GM21528 (cell line): ENCODE results near the gene DSCAM.

ENCODE experiments used
- ATAC-seq: cut with Tn5 transposase; IDR thresholded peaks from one replicate; pipeline ENCODE4 v1.9.1; 2021; ENCODE audit warnings: mild to moderate bottlenecking, moderate library complexity; ENCODE audit not compliant: unreplicated experiment, low FRiP score

The DSCAM gene

DNA sequence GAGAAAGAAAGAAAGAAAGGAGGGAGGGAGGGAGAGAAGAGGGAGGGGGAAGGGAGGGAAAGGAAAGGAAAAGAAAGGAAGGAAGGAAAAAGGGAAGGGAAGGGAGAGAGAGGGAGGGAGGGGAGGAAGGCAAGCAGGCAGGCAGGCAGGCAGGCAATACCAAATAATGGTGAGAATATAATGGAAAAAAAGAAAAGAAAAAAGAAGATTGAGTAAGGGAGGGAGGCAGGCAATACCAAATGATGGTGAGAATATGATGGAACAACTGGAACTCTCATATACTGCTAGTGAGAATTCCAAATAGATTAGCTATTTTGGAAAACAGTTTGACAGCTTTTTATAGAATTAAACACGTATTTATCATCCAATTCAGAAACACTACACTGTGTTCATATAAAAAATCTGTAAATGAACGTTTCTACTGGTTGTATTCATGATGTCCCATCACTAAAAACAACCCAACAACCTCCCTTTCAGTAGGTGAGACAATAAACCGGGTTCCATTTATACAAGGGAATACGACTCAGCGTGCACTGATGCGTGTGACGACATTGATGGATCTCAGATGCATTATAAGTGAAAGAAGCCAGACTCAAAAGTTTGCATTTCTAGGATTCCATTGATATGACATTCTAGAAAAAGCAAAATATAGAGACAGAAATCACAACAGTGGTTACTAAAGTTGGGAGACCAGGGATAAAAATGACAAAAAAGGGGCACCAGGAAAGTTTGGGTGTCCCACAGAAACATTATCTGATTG, 226.4 kb downstream of the DSCAM start:
- no peak for ATAC-seq

- ATAC-seq, result no peak
Observed at GRCh38 chr21:40618191-40618973, 228.6 kb downstream of the DSCAM start.

- ATAC-seq, result no peak
Observed at GRCh38 chr21:40616377-40616704, 230.6 kb downstream of the DSCAM start.

- ATAC-seq, result no peak
Observed at GRCh38 chr21:40615505-40616376, 231.2 kb downstream of the DSCAM start.

DNA sequence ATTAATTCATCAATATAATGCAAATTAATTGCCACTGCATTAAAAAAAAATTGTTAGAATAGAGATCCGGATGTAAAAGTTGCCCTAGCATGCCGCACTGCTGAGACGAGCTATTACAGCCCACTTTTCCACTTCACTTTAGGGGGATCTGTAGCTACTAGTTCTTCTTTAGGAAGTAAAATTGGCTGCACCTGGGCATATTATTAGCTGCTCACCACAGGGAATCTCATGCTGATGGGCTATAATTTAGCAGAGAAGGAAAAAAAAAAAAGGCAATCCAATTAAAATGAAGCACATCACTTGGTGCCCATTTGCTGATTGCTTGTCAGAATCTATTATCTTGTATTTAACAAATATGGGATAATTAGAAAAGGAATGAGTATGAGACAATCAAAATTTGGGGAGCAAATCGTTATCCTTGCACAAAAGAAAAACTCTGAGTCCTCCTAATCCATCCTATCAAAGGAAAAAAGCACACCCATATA, 233.4 kb downstream of the DSCAM start:
- ATAC-seq, result no peak

DNA sequence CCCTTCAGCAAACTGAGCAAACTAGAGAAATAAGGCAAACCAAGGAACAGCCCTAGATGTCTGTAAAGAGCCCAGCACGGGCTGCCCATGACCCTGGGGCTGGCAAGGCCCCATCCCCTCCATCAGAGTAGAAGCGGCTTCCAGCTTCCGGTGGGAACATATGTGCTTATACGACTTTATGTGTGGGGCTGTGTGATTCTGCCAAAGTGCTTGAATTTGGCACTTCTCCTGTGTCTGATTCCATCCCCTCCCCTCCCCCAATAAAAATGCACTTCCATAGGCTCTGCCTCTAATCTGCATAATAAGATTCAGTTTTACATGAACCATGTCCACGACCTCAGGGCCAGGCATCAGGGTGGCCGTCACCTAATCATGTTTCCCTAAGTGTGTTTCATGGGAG, 236.6 kb downstream of the DSCAM start:
- no peak for ATAC-seq

DNA sequence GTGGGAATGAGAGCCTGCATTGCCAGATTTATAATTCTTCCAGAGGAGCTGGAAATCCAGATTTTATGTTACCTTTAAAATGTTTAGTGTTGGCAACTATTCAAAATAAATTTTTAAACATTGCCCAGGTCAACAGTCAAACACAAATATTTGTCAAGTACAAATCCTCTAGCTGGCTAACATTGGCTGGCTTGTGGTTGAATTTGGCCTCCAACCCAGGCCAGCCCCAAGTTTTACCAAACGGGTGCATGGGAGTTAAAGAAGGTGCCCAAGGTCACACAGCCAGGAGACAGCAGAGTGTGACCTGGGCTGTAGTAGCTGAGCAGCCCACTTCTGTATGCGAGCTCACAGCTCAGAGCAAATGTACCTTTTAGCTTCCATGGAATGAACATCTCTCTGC, 240.6 kb downstream of the DSCAM start:
- ATAC-seq, result no peak

- no peak for ATAC-seq
Observed at GRCh38 chr21:40605094-40605493, 241.9 kb downstream of the DSCAM start.

GRCh38 chr21:40603774-40604173, 243.2 kb downstream of the DSCAM start:
- no peak for ATAC-seq

DNA sequence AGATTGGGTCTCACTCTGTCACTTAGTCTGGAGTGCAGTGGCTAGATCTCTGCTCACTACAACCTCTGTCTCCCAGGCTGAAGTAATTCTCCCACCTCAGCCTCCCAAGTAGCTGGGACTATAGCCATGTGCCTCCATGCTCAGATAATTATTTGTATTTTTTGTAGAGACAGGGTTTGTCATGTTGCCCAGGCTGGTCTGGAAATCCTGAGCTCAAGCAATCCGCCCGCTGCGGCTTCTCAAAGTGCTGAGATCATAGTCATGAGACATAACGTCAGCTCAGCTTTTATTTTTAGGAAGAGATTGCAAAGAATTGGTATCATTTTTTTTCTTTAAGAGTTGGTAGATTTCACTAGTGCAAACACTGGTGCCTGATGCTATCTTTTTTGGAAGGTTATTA, 244.9 kb downstream of the DSCAM start:
- ATAC-seq, result no peak

GRCh38 chr21:40595806-40596205, 251.2 kb downstream of the DSCAM start:
- no peak for ATAC-seq

GRCh38 chr21:40587736-40588346, 259.1 kb downstream of the DSCAM start:
- ATAC-seq, result no peak

GRCh38 chr21:40586575-40586974, 260.4 kb downstream of the DSCAM start:
- no peak for ATAC-seq

- no peak for ATAC-seq
Observed at GRCh38 chr21:40577285-40578043, 269.5 kb downstream of the DSCAM start.

- no peak for ATAC-seq
Observed at GRCh38 chr21:40575976-40576375, 271.0 kb downstream of the DSCAM start.

GRCh38 chr21:40569357-40569756, 277.6 kb downstream of the DSCAM start:
- no peak for ATAC-seq

DNA sequence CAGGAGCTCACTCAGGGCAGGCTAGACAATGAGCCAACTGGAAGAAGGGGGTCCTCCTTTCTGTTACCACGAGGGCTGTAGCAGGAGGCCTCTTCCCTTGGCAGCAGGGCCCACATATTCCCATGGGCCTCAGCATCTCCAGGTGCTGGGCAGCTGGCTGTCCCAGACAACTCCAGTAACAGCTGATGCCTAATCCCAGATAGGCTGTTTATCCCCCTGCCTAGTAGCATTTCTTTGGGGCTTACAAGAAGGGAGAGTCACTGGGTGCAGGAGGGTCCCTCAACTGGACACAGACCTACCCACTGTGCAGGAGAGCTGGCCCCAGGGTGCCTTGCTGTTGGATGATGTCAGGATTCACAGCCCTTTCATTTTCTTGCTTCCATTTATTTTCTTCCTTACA, 278.2 kb downstream of the DSCAM start:
- ATAC-seq, result no peak

- no peak for ATAC-seq
Observed at GRCh38 chr21:40567501-40567900, 279.5 kb downstream of the DSCAM start.

DNA sequence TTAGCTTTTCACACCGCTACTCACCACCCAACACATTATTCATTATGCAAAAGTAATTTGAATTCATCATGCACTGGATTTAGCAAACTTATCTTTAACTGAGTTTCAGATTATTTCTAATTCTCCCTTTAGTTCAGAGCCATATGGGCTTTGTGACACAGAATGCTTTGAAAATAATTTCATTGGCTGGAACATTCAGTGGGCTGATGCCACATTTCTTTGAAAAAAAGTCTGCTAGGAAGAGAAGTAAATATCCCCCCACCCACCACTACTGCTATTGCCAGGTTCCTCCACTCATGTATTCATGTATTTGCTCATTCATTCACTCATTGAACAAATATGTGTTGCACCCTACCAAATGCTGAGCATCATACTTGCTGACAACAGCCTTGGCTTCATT, 280.5 kb downstream of the DSCAM start:
- no peak for ATAC-seq

DNA sequence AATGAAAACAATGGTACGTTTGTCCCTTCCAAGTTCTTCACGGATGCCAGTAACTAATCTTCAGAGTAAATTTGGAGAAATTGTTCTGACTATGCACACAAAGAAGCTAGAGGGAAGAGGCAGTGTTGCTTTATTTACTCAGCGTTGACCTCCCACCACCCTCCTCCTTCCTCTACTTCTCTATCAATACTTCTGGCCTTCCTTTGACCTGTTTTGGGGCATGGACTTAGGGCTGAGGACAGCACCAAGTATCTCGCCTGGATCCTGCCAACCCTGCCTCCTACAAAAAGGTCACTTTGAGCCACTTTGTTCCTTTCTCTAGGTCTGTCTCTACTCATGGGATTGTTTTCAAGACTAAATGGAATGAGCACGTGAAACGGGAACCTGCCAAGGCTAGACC, 282.6 kb downstream of the DSCAM start:
- ATAC-seq, result no peak
